HG02981 (cell line): ENCODE results near the gene CUL2.
"Not testable (repeated sequence)": the region's sequence is repeated elsewhere in the genome, so short reads cannot be mapped to it uniquely, and the experiment has no call there.

Experiments used
- ATAC-seq: cut with Tn5 transposase; IDR thresholded peaks from one replicate; pipeline ENCODE4 v1.9.1; 2021; ENCODE audit warnings: mild to moderate bottlenecking, moderate library complexity; ENCODE audit not compliant: unreplicated experiment

Gene CUL2

DNA sequence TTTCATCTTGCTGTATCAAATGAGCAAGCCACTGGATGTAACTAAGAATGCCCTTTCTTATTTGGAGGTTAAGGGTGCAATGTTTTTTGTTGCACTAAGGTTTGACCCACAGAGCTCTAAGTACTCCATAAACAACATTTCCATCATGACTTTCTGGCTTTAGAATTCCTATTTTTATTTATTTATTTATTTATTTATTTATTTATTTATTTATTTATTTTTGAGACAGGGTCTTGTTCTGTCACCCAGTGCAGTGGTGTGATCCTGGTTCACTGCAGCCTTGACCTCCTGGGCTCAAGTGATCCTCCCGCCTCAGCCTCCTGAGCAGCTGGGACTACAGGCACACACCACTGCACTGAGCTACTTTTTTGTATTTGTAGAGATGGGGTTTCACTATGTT, 9.9 kb downstream of the CUL2 start:
- ATAC-seq: not testable (repeated sequence)

DNA sequence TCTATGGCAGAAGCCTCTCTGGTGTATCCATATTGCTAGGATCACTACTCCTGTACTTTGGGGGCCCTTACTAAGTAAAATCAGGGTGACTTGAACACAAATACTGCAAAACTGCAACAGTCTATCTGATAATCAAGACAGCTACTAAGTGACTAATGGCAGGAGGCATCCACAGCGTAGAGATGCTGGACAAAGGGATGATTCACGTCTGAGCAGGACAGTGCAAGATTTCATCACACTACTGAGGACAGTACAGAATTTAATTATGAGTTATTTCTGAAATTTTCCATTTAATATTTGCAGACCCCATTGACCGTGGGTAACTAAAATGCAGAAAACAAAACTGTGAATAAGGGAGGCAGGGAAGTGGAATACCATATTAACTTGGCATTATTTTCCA, 10.4 kb downstream of the CUL2 start:
- ATAC-seq: no peak

DNA sequence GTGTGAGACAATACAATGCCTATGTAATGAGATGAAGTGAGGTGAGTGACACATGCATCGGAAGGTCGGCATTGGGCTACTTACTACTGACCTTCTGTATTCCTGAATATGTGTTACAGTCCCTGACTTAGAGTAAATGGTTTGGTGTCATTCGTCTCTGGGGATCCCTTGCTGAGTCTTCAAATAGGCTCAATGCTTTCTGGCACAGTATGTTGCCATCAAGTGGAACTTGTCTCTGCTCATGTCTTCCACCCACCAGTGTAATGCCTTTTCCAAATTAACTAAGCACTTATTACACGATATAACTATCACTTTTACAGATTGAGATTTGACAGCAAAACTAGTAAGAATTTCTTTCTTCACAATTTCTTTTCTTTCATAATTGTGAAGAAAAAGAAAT, 10.9 kb downstream of the CUL2 start:
- ATAC-seq: no peak

DNA sequence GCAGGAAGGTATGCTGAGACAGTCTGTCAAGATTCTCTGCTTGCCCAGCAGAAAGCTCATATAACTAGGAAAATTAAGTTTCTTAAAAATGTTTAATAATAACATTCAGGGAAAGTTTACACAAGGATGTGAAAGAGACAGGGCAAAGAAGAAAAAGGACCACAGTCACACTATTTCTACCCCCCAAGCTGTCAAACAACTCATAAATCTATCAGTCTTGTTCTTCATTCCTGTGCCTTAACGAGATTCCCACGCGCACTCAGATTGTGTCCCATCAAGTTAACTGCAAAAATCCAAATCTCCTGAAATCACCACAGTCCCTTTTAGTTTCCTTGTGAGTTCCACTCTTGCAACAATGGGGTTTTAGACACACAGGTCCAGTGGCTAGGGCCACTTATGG, 14.9 kb downstream of the CUL2 start:
- ATAC-seq: no peak

DNA sequence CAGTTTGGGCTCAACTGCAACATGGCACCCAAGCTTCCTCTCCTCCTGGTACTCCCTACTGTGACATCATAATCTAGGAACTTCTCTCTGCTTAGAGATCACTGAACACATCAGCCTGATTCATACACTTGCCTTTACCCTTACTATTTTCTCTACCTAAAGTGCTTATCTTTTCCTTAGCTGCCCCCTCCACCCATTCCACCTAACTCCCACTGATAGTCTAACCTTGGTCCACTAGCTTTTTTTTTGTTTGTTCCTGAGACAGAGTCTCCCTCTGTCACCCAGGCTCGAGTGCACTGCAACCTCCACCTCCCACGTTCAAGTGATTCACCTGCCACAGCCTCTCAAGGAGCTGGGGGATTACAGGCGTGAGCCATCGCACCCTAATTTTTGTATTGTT, 15.9 kb downstream of the CUL2 start:
- ATAC-seq: no peak

DNA sequence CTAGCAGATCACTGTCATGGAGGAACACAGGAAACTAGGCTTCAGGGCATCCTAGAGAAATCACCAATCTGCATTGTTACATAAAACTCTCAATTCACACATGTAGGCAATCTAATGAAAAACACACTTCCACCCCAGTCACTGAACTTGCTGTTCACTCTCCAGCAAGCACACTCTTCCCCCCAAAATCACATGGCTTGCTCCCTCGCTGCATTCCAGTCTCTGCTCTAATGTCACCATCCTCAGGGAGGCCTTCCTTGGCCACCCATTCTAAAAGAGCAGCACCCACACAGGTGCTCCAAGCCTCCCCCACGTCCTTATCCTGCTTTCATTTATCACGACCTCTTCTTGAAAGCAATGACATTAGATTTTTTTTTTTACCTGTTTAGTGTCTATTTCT, 19.6 kb downstream of the CUL2 start:
- ATAC-seq: no peak

DNA sequence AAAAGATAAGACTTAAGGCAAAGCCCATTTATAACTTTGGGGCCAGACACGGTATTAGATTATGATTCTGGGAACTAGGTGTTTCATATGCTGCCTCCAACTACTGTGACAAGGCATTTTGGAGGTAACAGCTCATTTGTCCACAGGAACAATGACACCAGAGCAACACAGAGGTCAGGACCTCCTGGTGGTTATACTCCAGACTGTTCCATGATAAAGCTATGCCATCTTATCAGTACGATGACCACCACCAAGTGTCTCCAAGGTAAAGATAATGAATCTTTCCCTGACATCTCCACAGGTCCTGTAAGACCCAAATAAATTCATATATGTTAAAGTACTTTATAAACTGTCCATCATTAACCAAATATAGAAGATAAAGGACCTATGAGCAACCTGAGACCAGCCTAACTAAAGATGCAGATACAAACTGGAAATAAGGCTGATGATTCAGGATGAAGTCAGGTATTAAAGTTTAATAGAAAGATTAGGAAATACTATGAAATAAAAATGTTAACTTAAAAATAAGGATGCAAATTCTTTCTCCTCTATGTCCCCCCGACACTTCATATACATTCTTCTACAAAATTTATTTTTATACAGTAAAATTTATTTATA, 26.2 kb downstream of the CUL2 start:
- no peak for ATAC-seq

DNA sequence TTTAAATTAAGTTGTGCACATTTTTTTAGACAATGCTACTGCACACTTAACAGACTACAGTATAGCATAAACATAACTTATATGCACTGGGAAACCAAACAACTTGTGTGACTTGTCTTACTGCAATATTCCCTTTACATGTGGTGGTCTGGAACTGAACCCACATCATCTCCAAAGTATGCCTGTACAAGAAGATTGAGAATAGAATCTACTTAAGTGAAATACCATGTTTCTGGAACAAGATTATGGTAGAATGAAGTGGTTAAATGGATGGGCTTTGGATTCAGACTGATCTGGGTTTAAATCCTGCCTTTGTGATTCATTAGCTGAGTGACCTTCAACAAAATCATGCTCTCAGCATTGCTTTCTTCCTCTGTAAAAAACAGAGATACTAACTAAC, 30.7 kb downstream of the CUL2 start:
- no peak for ATAC-seq

DNA sequence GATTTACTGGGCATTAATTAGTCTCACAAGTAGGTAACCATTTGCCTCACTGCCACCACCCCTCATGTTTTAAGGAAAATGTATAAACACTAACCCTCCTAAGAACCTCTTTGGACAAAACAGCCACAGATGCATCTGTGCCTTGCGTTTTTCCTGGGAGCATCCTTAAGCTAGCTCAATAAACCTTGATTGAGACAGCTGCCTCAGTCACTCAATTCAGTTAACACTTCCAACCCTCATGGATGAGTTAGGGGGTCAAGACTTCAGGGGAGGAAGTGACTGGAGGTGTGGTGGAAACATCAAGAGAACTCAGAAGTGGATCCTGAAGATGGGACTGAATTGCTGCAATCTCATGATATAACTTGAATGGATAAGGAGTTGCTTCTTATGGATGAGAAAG, 31.5 kb downstream of the CUL2 start:
- no peak for ATAC-seq

DNA sequence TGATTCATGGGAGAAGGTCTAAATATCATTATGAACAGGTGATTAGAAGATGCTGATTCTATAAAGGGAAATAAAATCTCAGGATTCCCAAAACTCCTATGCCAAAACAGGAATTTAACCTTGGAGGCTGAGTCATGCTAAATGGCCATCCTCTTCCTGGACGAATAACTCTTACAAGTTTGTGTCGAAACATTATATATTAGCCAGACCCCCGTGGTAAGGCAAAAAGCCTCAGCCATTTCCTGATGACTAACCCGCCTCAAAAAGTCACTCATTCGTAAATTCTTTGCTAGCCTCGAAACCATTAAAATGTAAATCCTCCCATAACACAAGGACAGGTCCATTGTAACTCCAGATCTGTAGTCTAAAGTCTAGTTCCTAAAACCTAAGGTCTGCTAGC, 32.0 kb downstream of the CUL2 start:
- peak; percentile 91 for ATAC-seq

DNA sequence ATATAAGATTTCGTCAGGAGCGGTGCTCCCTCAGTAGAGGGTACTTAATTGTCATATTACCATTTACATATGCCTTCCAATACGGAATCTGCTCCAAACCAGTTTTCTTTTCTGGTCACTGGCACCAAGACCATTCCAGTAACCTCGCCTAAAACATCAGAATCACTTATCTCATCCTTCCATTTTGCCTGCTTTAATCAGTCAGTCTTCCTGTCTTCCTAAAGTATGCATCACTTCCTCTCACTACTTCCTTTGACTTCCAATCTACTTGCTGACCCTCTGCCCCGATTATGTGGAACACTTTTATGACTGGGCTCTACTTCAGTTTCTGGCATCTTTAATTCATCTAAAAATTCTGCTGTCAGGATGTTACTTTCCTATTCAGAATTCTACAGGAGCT, 33.5 kb downstream of the CUL2 start:
- ATAC-seq: no peak

DNA sequence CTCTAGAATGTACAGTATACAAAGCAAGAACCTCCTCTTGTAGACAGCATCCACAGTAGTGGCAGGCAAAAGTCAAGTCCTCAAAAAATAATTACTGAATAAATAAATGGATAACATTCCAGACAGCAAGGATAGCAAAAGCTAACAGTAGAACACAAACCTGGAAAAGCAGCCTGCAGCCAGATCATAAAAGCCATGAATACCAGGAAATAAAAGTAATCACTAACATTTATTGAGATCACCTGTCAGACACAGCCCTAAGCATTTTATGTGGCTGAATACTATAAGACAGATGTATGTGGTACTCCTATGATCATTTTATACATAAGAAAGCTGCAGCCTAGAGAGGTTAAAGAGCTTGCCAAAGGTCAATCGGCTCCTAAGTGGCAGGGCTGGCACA, 34.0 kb downstream of the CUL2 start:
- ATAC-seq: no peak

DNA sequence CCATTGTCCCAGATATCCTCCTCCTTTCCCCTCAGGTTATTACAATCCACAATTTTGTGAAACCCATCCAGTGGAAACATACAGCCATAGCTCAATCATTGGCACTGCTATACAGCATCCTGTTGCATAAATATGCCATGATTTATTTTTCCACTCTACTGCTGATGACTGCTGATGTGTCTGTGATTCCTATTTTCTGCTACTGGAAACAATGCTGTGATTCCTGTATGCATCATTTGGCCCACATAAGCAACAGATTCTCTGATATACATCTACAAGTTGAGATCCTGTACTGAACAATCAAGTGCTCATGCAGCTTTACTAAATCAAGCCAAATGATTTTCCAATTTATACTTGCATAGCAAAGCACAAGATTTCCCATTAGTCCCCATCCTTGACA, 39.6 kb downstream of the CUL2 start:
- ATAC-seq: no peak

DNA sequence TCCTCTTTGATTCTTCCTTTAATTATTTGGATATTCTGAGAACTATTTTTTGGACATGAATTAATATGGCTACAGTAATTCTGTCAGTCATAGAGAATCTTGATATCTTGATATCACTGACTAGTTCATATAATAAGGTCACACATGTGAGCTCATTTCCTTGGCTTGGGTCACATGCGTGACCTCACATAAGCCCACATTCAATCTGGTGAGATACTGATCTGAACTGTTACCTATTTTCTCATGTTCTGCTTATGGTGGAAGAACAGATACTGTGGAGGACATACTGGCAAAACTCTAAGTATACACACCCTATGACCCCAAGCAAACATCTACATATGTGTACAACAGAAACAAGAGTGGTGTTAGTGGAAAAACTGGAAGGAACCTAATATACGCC, 44.1 kb downstream of the CUL2 start:
- ATAC-seq: no peak

DNA sequence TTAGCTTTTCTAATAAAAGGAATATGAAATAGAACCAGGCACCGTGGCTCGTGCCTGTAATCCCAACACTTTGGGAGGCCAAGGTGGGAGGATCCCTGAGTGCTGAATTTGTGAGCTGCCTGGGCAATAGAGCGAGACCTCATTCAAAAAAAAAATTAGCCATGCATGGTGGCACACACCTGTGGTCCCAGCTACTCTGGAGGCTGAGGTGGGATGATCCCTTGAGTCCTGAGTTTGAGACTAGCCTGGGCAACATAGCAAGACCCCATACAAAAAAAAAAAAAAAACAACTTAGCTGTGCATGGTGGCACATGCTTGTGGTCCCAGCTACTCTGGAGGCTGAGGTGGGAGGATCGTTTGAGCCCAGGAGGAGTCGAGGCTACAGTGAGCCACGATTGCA, 44.9 kb downstream of the CUL2 start:
- ATAC-seq: not testable (repeated sequence)

DNA sequence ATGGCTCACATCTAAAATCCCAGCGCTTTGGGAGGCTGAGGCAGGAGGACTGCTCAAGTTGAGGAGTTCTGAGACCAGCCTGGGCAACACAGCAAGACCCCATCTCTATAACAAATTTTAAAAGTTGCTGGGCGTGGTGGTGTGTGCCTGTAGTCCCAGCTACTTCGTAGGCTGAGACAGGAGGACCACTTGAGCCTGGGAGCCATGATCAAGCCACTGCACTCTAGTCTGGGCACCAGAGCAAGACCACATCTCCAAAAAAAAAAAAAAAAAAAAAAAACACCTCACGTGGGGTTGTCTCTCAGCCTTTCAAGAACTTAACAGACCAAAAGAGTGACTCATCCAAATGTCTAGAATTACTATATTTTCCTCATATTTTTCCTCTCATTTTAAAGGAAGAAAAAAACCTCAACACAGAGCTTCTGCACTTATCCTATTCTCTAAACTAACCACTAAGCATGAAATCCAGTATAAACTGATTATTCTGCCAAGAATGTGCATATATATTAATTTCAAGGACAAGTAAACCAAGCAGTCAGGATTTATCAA, 46.3 kb downstream of the CUL2 start:
- no peak for ATAC-seq

DNA sequence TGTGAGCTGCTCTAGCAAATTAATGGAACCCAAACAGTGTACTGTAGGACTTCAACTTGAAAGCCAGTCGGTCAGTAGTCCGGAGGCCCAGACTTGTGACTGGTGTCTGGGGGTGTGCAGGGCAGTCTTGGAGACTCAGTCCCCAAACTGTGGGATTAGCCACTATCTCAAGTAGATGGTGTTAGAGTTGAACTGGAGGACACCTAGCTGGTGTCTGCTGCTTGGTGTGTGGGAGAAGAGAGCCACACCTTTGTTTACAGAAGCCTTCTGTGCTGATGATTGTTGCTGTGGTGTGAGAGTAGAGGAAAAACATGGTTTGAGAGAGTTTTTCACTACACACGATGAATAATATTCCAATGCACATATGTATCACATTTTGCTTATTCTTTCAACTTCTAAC, 47.4 kb downstream of the CUL2 start:
- ATAC-seq: no peak

DNA sequence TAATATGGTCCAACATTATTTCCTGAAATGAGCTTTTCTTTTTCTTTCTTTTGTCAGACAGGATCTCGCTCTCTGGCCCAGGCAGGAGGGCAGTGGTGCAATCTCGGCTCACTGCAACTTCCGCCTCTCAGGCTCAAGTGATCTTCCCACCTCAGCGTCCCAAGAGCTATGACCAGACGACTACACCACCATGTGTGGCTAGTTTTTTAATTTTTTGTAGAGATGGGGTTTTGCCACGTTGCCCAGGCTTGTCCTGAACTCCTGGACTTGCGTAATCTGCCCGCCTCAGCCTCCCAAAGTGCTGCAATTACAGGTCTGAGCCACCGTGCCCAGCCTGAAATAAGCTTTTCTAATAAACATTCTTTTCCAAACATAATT, 48.6 kb downstream of the CUL2 start:
- ATAC-seq: no peak

DNA sequence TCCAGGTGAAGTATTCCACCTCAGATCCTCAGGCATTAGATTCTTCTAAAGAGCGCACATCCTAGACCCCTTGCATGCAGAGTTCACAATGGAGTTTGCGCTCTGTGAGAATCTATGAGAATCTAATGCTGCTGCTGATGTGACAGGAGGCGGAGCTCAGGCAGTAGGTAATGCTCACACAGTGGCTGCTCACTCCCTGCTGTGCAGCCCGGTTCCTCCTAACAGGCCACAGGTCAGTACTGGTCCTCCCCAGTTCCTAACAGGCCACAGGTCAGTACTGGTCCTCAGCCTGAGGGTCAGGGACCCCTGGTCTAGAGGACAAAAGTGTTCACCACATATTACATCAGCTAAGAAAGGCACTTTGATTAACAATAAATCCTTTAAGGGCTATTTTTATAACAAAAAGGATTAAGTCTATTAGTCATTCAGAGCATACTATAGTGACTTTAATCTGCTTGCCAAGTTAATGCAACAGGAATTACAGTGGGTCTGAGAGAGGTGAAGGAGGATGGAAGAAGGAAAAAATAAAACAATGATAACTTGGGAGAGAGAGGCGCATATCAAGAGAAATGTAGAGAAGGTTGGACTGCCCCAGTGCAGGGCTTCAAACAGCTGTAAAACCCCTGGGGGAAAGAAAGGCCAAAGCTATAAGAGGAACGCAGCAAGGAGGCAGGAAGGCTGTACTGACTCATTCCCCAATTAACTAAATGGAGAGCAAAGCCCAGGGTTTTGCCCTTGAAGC, 49.2 kb downstream of the CUL2 start:
- no peak for ATAC-seq

DNA sequence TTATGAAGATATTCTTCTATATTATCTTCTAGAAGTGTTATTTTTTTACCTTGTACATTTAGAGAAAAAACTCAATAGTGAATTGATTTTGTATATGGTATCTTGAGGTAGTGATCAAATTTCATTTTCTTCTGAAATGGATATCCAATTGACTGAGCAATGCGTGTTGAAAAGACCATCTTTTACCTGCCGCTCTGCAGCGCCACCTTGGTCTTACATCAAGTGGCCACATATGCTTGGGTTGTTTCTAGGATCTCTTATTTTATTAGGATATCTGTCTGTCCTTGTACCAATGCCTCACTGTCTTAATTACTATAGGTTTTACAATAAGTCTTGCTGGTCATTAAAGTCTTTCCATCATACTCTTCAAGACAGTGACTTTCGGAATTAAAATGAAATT, 53.0 kb downstream of the CUL2 start:
- no peak for ATAC-seq

DNA sequence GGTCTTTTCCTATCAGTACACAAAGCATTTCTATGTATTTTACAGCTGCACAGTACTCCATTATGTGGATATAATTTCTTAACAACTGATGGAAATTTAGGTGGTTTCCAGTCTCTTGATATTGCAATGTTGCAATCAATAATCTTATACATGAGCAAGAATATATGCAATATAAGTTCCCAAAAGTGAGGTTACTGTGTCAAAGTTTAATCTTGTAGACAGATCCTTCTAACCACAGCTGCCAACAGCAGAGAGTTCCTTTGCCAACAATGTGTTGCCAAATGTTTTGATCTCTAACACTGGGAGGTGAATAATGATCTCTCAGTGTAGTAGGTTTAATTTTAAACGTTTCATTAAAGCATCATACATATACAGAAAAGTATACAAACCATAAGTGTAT, 54.5 kb downstream of the CUL2 start:
- no peak for ATAC-seq

DNA sequence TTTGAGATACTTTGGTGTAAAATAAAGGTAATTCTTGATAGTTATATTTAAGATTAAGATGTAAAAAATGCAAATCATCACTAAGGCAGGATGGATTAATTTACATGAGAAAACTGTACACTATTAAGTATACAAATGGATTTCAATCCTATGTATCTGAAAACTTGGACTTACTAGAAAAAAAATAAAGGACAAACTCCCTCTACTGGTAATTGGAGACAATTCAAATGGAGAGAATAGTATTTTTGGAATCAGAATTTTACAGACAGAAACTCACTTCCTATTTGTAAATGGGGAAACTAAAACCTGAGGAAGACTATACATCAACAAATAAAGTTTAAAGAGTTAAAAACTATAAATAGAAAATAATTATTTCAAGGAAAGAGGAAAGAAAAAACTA, 62.6 kb downstream of the CUL2 start:
- ATAC-seq: no peak

DNA sequence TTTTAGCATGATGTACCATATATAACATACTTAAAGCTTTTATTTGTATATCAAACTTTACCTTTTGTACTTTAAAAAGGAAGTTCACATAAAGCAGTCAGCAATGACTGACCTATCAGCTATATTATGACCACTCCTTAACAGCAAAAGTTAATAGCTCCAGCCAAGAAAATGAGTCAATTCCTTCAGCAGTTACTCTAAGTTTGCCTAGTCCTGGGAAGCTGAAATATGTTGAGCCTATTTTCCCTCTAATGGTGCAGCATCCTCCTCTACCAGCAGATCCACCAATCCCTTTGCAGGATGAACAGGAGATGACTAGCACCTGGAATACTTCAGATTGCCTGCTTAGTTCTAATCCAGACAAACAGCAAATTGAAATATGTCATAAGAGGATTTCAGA, 64.2 kb downstream of the CUL2 start:
- ATAC-seq: no peak
